Left ventricle myocardium inferior (tissue), 1 donor: Measurements from ENCODE around the gene OS9. TPM values are rescaled to one million over a fixed set of nuclear protein-coding genes. Genes with fewer than 3 reads are reported as not detected.

Source experiments
- DNase-seq: peaks from one replicate; pipeline ENCODE4 v3.0.0-alpha.2; 2020
- H3K27ac ChIP-seq: fragments of 200-600 bp; replicated peaks from 2 replicates; pipeline ENCODE4 v1.8.0; 2021
- H3K27me3 ChIP-seq: fragments of 200-600 bp; 2 replicates; pipeline ENCODE4 v1.8.0; 2021; ENCODE audit warnings: low read depth
- H3K36me3 ChIP-seq: fragments of 200-600 bp; 2 replicates; pipeline ENCODE4 v1.8.0; 2021
- H3K4me1 ChIP-seq: fragments of 200-600 bp; 2 replicates; pipeline ENCODE4 v1.8.0; 2021
- H3K4me3 ChIP-seq: fragments of 200-600 bp; 2 replicates; pipeline ENCODE4 v1.8.0; 2021; ENCODE audit warnings: mild to moderate bottlenecking, moderate library complexity
- H3K9me3 ChIP-seq: fragments of 200-600 bp; replicated peaks from 2 replicates; pipeline ENCODE4 v1.8.0; 2021
- intact Hi-C: fragments of 100-400 bp; cut with micrococcal nuclease; formaldehyde crosslinking; loops from one replicate; pipeline ENCODE4 v1.11.0; 2022
- total RNA-seq: library from RNA; stranded (reverse); fragmentation: NEBNext Ultra II Directional; extraction: Animal tissue kit (Norgen Biotek cat#: 25700); gene quantifications from one replicate; pipeline ENCODE4 v1.2.1, GENCODE V29; 2021
- TF ChIP-seq, protein P1 (sequence below): fragments of 200-600 bp; IDR thresholded peaks from 2 replicates; pipeline ENCODE4 v1.8.0; 2021; ENCODE audit warnings: antibody characterized with exemption, mild to moderate bottlenecking, borderline replicate concordance
- donor health status: DM: no; HTN: yes; CAD: no; lungs with severe emphysema.

The OS9 gene
- total RNA-seq, 1 donor from 2014 or later: 112 TPM

DNA sequence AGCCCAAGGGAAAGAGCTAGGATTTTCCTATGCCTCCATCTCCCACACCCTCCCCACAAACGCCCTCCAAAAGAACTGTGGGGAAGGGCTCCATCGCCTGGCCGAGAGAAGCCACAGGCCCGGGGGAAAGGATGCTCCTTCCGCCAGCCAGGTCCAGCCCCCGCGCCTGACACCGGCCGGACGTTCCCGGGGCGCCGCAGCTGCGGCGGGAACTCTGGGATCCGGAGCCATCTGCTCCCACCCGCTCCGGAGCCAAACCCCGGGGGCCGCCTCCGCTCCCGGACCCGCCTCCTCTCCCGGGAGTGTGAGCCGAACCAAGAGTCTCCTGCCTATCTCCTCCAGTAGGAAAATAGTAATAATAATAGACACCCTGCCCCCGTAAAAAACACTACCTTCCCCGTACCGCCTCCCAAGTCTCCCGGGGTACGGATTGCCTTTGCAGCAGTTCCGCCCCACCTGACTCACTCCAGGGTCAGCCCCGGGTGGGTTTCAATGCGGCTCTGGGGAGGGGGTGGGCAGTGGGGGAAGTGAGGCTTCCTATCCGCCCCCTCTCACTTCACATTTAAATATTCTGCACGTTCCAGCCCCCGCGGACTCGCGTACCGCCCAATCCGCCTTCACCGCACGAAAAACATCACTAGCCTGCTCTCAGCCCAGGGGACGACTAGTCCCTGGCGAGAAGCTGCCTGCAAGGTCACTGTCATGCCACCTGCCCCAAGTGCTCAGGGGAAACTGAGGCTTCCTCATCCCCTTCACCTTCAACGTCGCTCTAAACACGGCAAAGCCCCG, 42.2 kb downstream of the OS9 start:
- Histone ChIP-seq H3K27me3 (peaks cover 100% of the 10 kb centered on the region), H3K4me1 (peaks cover 47% of the 10 kb centered on the region), H3K9me3 (no peaks in the 10 kb centered on the region), H3K36me3 (no peaks in the 10 kb centered on the region), H3K27ac (peak overlapping the region; percentile 77), H3K4me3 (peak overlapping the region; percentile 68)
- TF ChIP-seq, protein P1, sequence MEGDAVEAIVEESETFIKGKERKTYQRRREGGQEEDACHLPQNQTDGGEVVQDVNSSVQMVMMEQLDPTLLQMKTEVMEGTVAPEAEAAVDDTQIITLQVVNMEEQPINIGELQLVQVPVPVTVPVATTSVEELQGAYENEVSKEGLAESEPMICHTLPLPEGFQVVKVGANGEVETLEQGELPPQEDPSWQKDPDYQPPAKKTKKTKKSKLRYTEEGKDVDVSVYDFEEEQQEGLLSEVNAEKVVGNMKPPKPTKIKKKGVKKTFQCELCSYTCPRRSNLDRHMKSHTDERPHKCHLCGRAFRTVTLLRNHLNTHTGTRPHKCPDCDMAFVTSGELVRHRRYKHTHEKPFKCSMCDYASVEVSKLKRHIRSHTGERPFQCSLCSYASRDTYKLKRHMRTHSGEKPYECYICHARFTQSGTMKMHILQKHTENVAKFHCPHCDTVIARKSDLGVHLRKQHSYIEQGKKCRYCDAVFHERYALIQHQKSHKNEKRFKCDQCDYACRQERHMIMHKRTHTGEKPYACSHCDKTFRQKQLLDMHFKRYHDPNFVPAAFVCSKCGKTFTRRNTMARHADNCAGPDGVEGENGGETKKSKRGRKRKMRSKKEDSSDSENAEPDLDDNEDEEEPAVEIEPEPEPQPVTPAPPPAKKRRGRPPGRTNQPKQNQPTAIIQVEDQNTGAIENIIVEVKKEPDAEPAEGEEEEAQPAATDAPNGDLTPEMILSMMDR: peak; percentile 33
- intact Hi-C loops: no loop called here
- peak; percentile 58 for DNase-seq

DNA sequence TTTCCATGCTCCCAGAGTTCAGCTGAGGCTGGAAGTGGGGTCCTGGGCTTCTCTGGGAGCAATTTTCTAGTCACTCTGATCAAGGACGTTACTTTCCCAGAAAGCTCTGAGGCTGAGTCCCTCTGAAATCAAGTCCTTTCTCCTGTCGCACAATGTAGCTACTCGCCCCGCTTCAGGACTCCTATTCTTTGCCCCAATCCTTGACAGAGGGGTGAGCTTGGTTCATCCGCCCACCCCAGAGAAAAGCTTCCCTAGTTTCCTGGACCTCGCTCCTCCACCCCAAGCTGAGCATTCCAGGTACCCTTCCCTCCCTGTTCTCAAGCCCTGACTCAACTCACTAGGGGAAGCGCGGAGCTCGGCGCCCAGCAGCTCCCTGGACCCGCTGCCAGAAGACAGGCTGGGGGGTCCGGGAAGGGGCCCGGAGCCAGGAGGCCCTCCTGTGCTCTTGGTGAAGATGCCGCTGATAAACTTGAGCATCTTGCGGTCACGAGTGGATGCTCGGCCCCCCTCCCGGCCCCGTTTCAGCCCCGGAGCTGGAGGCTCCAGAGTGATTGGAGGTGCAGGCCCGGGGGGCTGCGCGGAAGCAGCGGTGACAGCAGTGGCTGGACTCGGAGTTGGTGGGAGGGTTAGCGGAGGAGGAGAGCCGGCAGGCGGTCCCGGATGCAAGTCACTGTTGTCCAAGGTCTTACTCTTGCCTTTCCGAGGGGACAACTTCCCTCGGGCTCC, 43.0 kb downstream of the OS9 start:
- Histone ChIP-seq H3K4me1 (peaks cover 47% of the 10 kb centered on the region), H3K4me3 (peak overlapping the region; percentile 68), H3K27me3 (peaks cover 98% of the 10 kb centered on the region), H3K9me3 (no peaks in the 10 kb centered on the region), H3K27ac (peak overlapping the region; percentile 77), H3K36me3 (no peaks in the 10 kb centered on the region)
- TF ChIP-seq, protein P1: no peak
- no peak for DNase-seq
- intact Hi-C loops: no loop called here

DNA sequence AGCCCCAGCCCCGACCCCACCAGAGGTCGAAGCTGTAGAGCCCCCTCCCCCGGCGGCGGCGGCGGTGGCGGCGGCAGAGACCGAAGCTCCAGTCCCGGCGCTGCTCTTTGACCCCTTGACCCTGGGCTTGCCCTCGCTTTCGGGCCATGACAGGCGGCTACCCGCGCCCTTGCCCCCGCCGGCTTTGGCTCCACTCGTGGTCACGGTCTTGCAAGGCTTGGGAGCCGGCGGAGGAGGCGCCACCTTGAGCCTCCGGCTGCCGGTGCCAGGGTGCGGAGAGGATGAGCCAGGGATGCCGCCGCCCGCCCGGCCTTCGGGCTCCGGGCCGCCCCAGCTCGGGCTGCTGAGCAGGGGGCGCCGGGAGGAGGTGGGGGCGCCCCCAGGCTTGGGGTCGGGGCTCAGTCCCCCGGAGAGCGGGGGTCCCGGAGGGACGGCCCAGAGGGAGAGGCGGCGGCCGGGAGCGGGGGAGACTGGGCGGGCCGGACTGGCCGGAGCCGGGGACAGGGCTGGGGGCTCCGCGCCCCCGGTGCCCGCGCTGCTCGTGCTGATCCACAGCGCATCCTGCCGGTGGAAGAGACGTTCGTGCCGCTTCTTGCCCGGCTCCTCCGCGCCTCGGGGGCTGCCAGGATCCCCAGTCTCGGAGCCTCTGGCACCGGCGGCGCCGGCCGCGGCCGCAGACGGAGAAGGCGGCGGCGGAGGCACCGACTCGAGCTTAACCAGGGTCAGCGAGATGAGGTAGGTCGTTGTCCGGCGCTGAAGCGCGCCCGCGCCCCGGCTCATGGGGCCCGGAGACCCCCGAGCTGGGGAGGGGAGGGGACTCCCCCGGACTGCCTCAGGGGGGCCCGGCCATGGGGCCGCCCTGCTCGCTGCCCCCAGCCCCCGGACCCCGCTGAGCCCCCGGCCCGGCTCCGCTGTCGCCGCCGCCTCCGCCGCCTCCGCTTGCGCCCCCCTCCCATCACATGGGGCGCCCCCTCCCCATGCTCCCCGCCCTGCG, 43.8 kb downstream of the OS9 start:
- Histone ChIP-seq H3K9me3 (no peaks in the 10 kb centered on the region), H3K27me3 (peaks cover 98% of the 10 kb centered on the region), H3K27ac (peak overlapping the region; percentile 77), H3K36me3 (no peaks in the 10 kb centered on the region), H3K4me1 (peaks cover 47% of the 10 kb centered on the region), H3K4me3 (peak overlapping the region; percentile 68)
- intact Hi-C loops: no loop called here
- no peak for DNase-seq
- TF ChIP-seq, protein P1: peak; percentile 39

DNA sequence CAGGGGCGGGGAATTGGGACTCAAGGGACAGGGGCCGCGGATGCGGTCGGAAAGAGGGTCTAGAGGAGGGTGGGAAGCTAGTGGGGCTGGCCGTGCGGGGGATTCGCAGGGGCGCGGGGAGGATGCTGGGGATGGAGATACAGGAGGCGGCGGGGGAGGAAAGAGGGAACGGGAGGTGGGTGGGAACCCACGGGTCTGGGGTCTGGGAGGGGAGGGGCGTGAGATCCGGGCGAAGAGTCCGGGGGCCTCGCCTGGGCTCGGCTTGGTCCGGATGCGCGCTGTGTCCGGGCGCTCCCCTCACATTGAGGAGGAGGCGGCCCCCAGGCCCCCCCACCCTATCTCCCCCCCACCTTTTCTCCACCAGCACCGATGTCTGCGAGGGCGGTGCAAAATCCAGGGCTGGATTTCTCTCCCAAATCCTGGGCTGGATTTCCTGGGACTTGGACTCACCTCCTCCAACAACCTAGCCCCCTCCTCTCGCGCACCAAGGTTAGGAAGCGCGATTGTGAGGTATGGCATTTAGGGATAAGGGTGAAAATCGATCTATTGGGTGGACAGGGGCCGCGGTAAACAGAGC, 44.8 kb downstream of the OS9 start, which contains the start of gene AGAP2:
Gene AGAP2, minus strand, starts transcription at position 82 of the 577 bp plus-strand sequence. CDS start 496 bp downstream, outside the sequence.
- no peak for DNase-seq
- TF ChIP-seq, protein P1: no peak
- Histone ChIP-seq H3K4me3 (peak within 1 kb of the TSS; percentile 68), H3K27me3 (peaks cover 89% of the 10 kb centered on the region), H3K4me1 (peaks cover 47% of the 10 kb centered on the region), H3K9me3 (no peaks in the 10 kb centered on the region), H3K27ac (peak within 1 kb of the TSS; percentile 77), H3K36me3 (no peaks in the 10 kb centered on the region)
- intact Hi-C loops: no loop called here
